Measurements from ENCODE around the gene TPSD1.

Gene TPSD1

DNA sequence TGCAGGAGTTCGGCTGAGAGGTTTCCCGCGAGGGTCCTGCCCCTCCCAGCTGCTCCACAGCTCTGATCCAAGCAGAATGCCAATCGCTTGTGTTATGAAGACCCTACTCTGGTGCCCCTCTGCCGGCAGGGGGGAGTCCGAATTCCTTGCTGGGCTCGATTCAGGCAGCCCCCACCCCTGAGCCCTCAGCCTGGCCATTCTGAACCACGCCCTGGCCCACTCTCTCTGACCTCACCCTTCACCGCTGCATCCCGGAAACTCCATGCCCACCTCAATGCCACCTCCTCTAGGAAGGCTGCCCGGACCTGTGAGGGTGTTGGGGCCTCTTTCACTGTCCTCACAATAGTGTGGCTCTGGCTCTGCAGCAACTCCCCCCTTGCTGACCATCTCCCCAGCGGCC is 45.7 kb downstream of the TPSD1 start:
- no peak for DNase-seq

- no peak for DNase-seq
These were observed 50.0 kb downstream of the TPSD1 start for GRCh38 chr16:1305823-1306222.

GRCh38 chr16:1306334-1306733 is 50.5 kb downstream of the TPSD1 start:
- no peak for DNase-seq

DNA sequence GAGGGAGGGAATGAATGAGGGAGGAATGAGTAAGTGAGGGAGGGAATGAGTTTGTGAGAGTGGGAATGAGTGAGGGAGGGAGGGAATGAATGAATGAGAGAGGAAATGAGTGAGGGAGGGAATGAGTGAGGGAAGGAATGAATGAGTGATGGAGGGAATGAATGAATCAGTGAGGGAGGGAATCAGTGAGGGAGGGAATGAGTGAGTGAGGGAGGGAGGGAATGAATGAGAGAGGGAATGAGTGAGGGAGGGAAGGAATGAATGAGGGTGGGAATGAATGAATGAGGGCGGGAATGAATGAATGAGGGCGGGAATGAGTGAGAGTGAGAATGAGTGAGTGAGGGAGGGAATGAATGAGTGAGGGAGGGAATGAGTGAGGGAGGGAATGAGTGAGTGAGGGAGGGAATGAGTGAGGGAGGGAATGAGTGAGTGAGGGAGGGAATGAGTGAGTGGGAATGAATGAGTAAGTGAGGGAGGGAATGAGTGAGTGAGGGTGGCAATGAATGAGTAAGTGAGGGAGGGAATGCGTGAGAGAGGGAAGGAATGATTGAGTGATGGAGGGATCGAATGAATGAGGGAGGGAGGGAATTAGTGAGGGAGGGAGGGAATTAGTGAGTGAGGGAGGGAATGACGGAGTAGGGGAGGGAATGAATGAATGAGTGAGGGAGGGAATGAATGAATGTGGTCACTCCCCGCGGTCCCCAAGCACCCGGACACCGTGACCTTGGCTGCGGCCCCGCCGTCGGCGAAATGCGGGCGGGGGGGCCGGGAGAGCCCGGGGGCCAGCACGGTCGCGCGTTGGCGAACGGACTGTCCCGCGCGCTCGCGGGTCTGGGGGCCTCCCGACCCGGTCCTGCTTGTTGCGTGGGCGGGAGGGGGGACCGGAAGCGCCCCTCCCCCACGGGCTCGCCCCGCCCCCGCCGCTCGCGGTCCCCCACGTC is 52.4 kb downstream of the TPSD1 start:
- no peak for DNase-seq
